Posterior cingulate gyrus (tissue), 11 donors: ENCODE data around the gene ASAH2B.
"Not testable (repeated sequence)": the region's sequence is repeated elsewhere in the genome, so short reads cannot be mapped to it uniquely, and the experiment has no call there.

Source experiments
- DNase-seq, 10 donors: peaks; one replicate each; pipeline versions ENCODE4 v3.0.0 to v3.0.0-alpha.2; 2020 to 2021; ENCODE audit warnings: mixed read lengths in 3 of 10
- intact Hi-C: fragments of 100-400 bp; cut with DNase I; formaldehyde crosslinking; loops from one replicate; pipeline ENCODE4 v1.15.1; 2023

ASAH2B gene

GRCh38 chr10:50739618-50740292 lies at the start of gene ASAH2B:
TSS of gene ASAH2B (plus strand) at chr10:50739936. CDS start at chr10:50745131, 5,195 bp downstream.
- intact Hi-C loops: no loop called here
- peak; percentile 60 to 96 (median 81) for DNase-seq

GRCh38 chr10:50697819-50698218 lies 41.9 kb upstream of the ASAH2B start:
- DNase-seq, intact Hi-C loops: not testable (repeated sequence)

GRCh38 chr10:50701947-50702346 lies 37.8 kb upstream of the ASAH2B start:
- intact Hi-C loops: not testable (repeated sequence)

GRCh38 chr10:50702997-50703396 lies 36.7 kb upstream of the ASAH2B start:
- DNase-seq, intact Hi-C loops: not testable (repeated sequence)

More at GRCh38 chr10:50701947-50702346, 37.8 kb upstream of the ASAH2B start:
- DNase-seq: not testable (repeated sequence)

GRCh38 chr10:50704436-50705079 lies 35.2 kb upstream of the ASAH2B start:
- intact Hi-C loops: not testable (repeated sequence)

GRCh38 chr10:50706006-50706405 lies 33.7 kb upstream of the ASAH2B start:
- intact Hi-C loops, DNase-seq: not testable (repeated sequence)

More at GRCh38 chr10:50704436-50705079, 35.2 kb upstream of the ASAH2B start:
- not testable (repeated sequence) for DNase-seq

- intact Hi-C loops, DNase-seq: not testable (repeated sequence)
These were observed 29.5 kb upstream of the ASAH2B start for GRCh38 chr10:50710241-50710640.

- intact Hi-C loops: not testable (repeated sequence)
- DNase-seq: peak in 2 of 10 donors; percentile 18 to 53
These were observed 15.9 kb upstream of the ASAH2B start for GRCh38 chr10:50723812-50724211.

- intact Hi-C loops: not testable (repeated sequence)
These were observed 11.6 kb upstream of the ASAH2B start for GRCh38 chr10:50728112-50728511.

GRCh38 chr10:50738987-50739617 lies 634 bp upstream of the ASAH2B start:
- intact Hi-C loops: not testable (repeated sequence)
- DNase-seq: peak in 2 of 10 donors; percentile 22 to 58

More at GRCh38 chr10:50728112-50728511, 11.6 kb upstream of the ASAH2B start:
- not testable (repeated sequence) for DNase-seq

GRCh38 chr10:50740293-50740648 lies 535 bp downstream of the ASAH2B start:
- DNase-seq: peak in 2 of 10 donors; percentile 47 to 59
- intact Hi-C loops: no loop called here

- intact Hi-C loops, DNase-seq: not testable (repeated sequence)
These were observed 3.1 kb downstream of the ASAH2B start for GRCh38 chr10:50742820-50743219.

GRCh38 chr10:50766774-50767513 lies 27.2 kb downstream of the ASAH2B start:
- intact Hi-C loops, DNase-seq: not testable (repeated sequence)

GRCh38 chr10:50772042-50772441 lies 32.3 kb downstream of the ASAH2B start:
- DNase-seq, intact Hi-C loops: not testable (repeated sequence)

- intact Hi-C loops, DNase-seq: not testable (repeated sequence)
These were observed 35.1 kb downstream of the ASAH2B start for GRCh38 chr10:50774868-50775267.

- DNase-seq, intact Hi-C loops: not testable (repeated sequence)
These were observed 40.3 kb downstream of the ASAH2B start for GRCh38 chr10:50780036-50780435.

GRCh38 chr10:50782017-50782416 lies 42.3 kb downstream of the ASAH2B start:
- DNase-seq, intact Hi-C loops: not testable (repeated sequence)

GRCh38 chr10:50787962-50788361 lies 48.2 kb downstream of the ASAH2B start:
- intact Hi-C loops: not testable (repeated sequence)
- DNase-seq: peak in 1 of 10 donors; percentile 61

GRCh38 chr10:50788951-50789945 lies 49.5 kb downstream of the ASAH2B start:
- intact Hi-C loops: no loop called here
- DNase-seq: no peak
